Esophagus (tissue), 2 donors: ENCODE results near the gene GGCT. TPM values are rescaled to one million over a fixed set of nuclear protein-coding genes. Genes with fewer than 3 reads are reported as not detected.
"Not testable (repeated sequence)": the region's sequence is repeated elsewhere in the genome, so short reads cannot be mapped to it uniquely, and the experiment has no call there.

ENCODE experiments used
- H3K27ac ChIP-seq, 2 donors: one replicate each; pipeline ENCODE4 v1.5.1; 2013; ENCODE audit warnings: low read depth in 2 of 2, mild to moderate bottlenecking in 2 of 2, inconsistent platforms in 1 of 2, low read length in 1 of 2, moderate library complexity in 1 of 2
- H3K27me3 ChIP-seq, 2 donors: one replicate each; pipeline ENCODE4 v1.6.1; 2013; ENCODE audit warnings: low read length in 2 of 2, control low read depth in 1 of 2, mild to moderate bottlenecking in 1 of 2; ENCODE audit not compliant: insufficient read depth in 2 of 2, control insufficient read depth in 1 of 2
- H3K36me3 ChIP-seq, 2 donors: one replicate each; pipeline ENCODE4 v1.6.1; 2013; ENCODE audit warnings: low read length in 1 of 2; ENCODE audit not compliant: control insufficient read depth in 2 of 2, insufficient read depth in 2 of 2
- H3K4me1 ChIP-seq, 2 donors: one replicate each; pipeline ENCODE4 v1.6.1; 2013; ENCODE audit warnings: low read length in 1 of 2; ENCODE audit not compliant: control insufficient read depth in 2 of 2, insufficient read depth in 2 of 2
- H3K4me3 ChIP-seq, 2 donors: one replicate each; pipeline ENCODE4 v1.5.1; 2013; ENCODE audit warnings: low read length in 2 of 2, mild to moderate bottlenecking in 2 of 2, low read depth in 1 of 2, moderate library complexity in 1 of 2
- H3K9me3 ChIP-seq, 2 donors: one replicate each; pipeline ENCODE4 v1.6.1; 2013; ENCODE audit warnings: mild to moderate bottlenecking in 2 of 2, low read depth in 1 of 2, low read length in 1 of 2, moderate library complexity in 1 of 2; ENCODE audit not compliant: control insufficient read depth in 2 of 2, insufficient read depth in 1 of 2
- WGBS, 2 donors: extraction: QIAGEN DNeasy Blood & Tissue Kit; methylation state at CpG; one replicate each; pipeline ENCODE4 v1.1.7; 2013; 5-methylcytosine and 5-hydroxymethylcytosine counted together
- polyA plus RNA-seq, 2 donors: library from polyadenylated mRNA; stranded (reverse); fragments of 200-250 nt; gene quantifications; one replicate each; pipeline ENCODE4 v1.2.3, GENCODE V29; 2013
- donor health status: healthy with polysubstance abuse.
- donor health status: Bipolar disorder and iron deficiency.

Gene GGCT
- polyA plus RNA-seq, 2 donors = 88.5 to 96.2 TPM

- WGBS, 2 donors = 71 to 76% methylated on average over 4 of the region's 4 CpGs
- H3K36me3 ChIP-seq = no peaks in the 10 kb centered on the region
- no peak overlapping the region for H3K27ac ChIP-seq
- H3K27me3 ChIP-seq = no peaks in the 10 kb centered on the region
- H3K4me3 ChIP-seq = no peak overlapping the region
- H3K9me3 ChIP-seq = no peaks in the 10 kb centered on the region
- no peaks in the 10 kb centered on the region for H3K4me1 ChIP-seq
Measured at GRCh38 chr7:30510124-30511075, 5.8 kb upstream of the GGCT start.

DNA sequence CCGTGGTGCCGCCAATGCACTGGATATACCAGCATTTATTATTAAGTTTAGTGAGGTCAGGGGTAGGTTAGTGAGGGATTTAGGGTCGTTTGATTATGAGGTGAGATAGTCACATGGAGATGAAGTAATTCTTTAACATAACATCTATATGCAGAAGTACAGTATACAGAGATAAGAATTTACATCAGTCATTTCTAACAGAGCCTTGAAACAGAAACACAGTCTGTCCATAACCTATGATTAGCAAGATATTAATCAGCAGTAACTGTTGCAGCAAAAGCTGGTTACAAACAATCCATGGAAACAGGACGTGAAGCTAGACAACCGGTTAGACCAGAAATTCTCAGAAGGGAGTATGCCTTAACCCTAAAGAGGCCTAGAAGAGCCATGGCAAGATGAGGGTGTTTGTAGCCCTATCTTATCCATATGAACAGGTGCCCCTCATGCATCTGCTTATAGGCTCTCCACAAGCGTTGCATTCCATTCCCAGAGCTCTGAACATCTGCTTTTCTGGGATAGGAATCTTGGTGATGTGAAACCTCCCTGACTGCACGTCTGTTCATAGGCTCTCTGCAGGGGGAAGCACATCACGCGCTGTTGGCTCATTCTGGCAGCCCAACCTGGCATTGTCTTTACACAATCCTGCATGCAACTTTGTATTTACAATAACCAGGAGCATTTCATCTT is 4.7 kb upstream of the GGCT start:
- H3K27me3 ChIP-seq, H3K9me3 ChIP-seq, H3K36me3 ChIP-seq, H3K4me1 ChIP-seq, H3K4me3 ChIP-seq: not testable (repeated sequence)
- H3K27ac ChIP-seq = peak overlapping the region in 1 of 2 donors; percentile 54
- 37 to 54% methylated on average over 9 of the region's 9 CpGs for WGBS, 2 donors

- H3K27me3 ChIP-seq, H3K36me3 ChIP-seq, H3K9me3 ChIP-seq, H3K4me3 ChIP-seq, H3K4me1 ChIP-seq, H3K27ac ChIP-seq: not testable (repeated sequence)
- 94% methylated on average over 9 of the region's 9 CpGs for WGBS, 2 donors
Measured at GRCh38 chr7:30507346-30507900, 2.8 kb upstream of the GGCT start.

DNA sequence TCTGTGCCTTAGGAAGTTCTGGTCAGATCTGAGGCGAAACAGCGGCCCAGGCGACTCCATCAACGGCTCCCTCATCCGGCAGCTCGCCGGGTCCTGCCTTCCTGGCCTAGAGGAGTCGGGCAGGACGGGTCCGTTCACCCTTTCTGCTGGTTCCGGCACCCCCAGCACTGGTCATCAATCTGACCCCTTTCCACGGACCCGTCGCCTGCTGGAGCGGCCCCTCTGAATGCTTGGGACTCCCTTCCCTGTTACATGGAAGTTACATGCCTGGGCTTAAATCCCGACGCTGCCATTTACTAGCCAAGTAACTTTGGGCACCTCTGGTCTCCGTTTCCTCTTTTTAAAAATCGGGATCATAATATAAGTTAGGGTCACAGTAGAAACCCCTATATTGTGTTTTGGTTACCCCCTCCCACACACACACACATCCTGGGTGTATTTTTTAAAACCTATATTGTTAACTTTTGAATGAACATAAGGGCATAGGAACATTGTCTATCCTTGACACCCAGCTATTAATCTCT is 607 bp upstream of the GGCT start:
- H3K27ac ChIP-seq = peak overlapping the region; percentile 83 to 88
- H3K27me3 ChIP-seq = no peaks in the 10 kb centered on the region
- WGBS, 2 donors = 5 to 8% methylated on average over 19 of the region's 19 CpGs
- H3K4me3 ChIP-seq = peak overlapping the region; percentile 62 to 88
- H3K36me3 ChIP-seq = no peaks in the 10 kb centered on the region
- H3K9me3 ChIP-seq = no peaks in the 10 kb centered on the region
- H3K4me1 ChIP-seq = peaks cover 2 to 5% of the 10 kb centered on the region in 2 donors

DNA sequence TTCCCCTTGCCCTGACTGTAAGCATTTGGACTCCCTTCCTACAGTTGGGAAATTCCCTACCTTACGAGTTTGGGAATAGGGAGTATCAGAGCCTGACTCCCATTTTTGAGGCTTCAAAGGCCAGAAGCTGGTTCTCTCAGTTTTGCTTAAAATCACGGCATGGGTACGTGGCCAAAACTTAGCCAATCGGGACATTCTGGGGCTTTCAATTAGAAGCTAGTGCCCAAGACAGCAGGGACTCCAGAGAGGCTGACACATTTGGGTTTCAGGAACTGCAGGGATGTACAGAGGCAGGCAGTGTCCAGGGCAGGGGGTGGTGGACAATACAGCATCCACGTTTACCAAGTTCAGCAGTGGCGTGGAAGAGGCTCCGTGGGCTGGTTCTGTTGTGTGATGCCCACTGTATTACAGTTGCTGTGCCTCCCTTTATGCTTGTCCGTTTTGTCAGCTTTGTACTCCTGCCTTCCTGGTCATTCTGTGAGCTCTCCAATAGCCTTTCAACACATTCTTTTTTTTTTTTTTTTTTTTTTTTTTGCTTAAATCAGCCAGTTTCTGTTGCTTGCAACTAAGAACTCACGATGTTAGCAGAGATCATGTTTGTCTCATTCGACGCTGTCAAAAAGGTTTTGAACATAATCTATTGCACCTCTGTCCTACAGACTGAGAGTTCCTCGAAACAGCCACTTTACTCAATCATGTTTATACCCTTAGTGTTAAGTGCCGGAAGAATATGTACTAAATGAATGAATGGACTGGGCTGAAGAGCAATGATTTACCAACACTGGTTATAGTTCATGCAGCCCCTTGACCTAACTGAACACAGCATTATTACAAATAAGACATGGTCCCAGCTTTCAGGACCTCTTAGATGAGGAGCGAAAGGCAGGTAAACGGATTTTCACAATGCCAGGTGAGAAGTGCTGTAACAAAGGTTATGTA is 1.1 kb downstream of the GGCT start:
- Histone ChIP-seq H3K4me1 (peaks cover 2 to 5% of the 10 kb centered on the region in 2 donors), H3K4me3 (peak overlapping the region; percentile 82 to 88), H3K27me3 (no peaks in the 10 kb centered on the region), H3K27ac (peak overlapping the region in 1 of 2 donors; percentile 76), H3K36me3 (no peaks in the 10 kb centered on the region), H3K9me3 (no peaks in the 10 kb centered on the region)
- WGBS, 2 donors = 39 to 42% methylated on average over 15 of the region's 15 CpGs

- H3K27ac ChIP-seq = no peak overlapping the region
- WGBS, 2 donors = 63 to 69% methylated on average over 2 of the region's 2 CpGs
- H3K9me3 ChIP-seq = no peaks in the 10 kb centered on the region
- H3K4me3 ChIP-seq = no peak overlapping the region
- H3K4me1 ChIP-seq = peaks cover 2 to 5% of the 10 kb centered on the region in 2 donors
- no peaks in the 10 kb centered on the region for H3K36me3 ChIP-seq
- no peaks in the 10 kb centered on the region for H3K27me3 ChIP-seq
Measured at GRCh38 chr7:30502470-30503251, 2.0 kb downstream of the GGCT start.

DNA sequence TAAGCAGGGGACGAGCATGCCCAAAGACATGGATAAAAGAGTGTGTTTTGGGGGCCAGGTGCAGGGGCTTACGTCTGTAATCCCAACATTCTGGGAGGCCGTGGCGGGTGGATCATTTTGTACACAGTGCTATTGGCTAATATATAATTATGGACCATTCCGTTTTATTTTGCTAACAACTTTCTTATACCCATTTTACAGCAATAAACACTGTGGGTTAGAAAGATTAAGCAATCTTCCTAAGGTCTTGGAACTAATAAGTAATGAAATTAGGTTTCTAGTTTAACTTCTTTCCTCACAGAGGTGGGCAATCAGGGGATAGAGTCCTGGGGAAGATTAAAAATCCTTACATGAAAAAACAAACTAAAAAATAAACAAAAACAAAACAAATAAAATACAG is 3.4 kb downstream of the GGCT start:
- no peak overlapping the region for H3K27ac ChIP-seq
- no peaks in the 10 kb centered on the region for H3K36me3 ChIP-seq
- H3K27me3 ChIP-seq = no peaks in the 10 kb centered on the region
- no peak overlapping the region for H3K4me3 ChIP-seq
- no peaks in the 10 kb centered on the region for H3K9me3 ChIP-seq
- peaks cover 2 to 5% of the 10 kb centered on the region in 2 donors for H3K4me1 ChIP-seq
- 94% methylated on average over 5 of the region's 5 CpGs for WGBS, 2 donors

GRCh38 chr7:30493228-30493627 is 11.4 kb downstream of the GGCT start:
- Histone ChIP-seq H3K9me3 (peaks cover 0 to 3% of the 10 kb centered on the region in 2 donors), H3K4me1 (no peaks in the 10 kb centered on the region), H3K36me3 (no peaks in the 10 kb centered on the region), H3K4me3 (no peak overlapping the region), H3K27ac (no peak overlapping the region), H3K27me3 (no peaks in the 10 kb centered on the region)
